ENCODE results near the gene TIMM44.

Gene TIMM44

GRCh38 chr19:7883105-7883504 lies 60.4 kb downstream of the TIMM44 start:
- no peak for DNase-seq (ENCODE audit: low read depth, low spot score)

GRCh38 chr19:7881910-7882309 lies 61.6 kb downstream of the TIMM44 start:
- no peak overlapping the region for H3K4me3 ChIP-seq (ENCODE audit: low read depth, low read length)
- DNase-seq (ENCODE audit: low read depth, low spot score), result no peak
- CTCF ChIA-PET, result interaction anchor here (1.7 to 2.7 kb wide), 2 partner anchors 13 to 62 kb away, joined by 6 to 16 read pairs; partner anchors contain the start of gene TIMM44
- POLR2A ChIA-PET, result interaction anchor here (0.6 kb wide), 1 partner anchor 645 kb away, joined by 3 read pairs; no protein-coding TSS in a partner anchor
- TF ChIP-seq CTCF (IDR thresholded peaks at IDR 0.05; ENCODE audit: insufficient read depth, low read length, missing control alignments), result no peak

More at GRCh38 chr19:7883105-7883504, 60.4 kb downstream of the TIMM44 start:
- no peak overlapping the region for H3K4me3 ChIP-seq (ENCODE audit: low read depth, low read length)
- no peak for TF ChIP-seq CTCF (IDR thresholded peaks at IDR 0.05; ENCODE audit: insufficient read depth, low read length, missing control alignments)
- CTCF ChIA-PET, result interaction anchor here (0.9 to 2.7 kb wide), 3 partner anchors 14 to 19 kb away, joined by 3 to 16 read pairs (median 7); no protein-coding TSS in a partner anchor
- POLR2A ChIA-PET, result no interaction called here

GRCh38 chr19:7879836-7880235 lies 63.6 kb downstream of the TIMM44 start:
- ChIA-PET CTCF (interaction anchor here (3.6 kb wide), 1 partner anchor 11 kb away, joined by 19 read pairs; no protein-coding TSS in a partner anchor), POLR2A (no interaction called here)
- no peak for TF ChIP-seq CTCF (IDR thresholded peaks at IDR 0.05; ENCODE audit: insufficient read depth, low read length, missing control alignments)
- H3K4me3 ChIP-seq (ENCODE audit: low read depth, low read length), result no peak overlapping the region
- no peak for DNase-seq (ENCODE audit: low read depth, low spot score)

- TF ChIP-seq CTCF (IDR thresholded peaks at IDR 0.05; ENCODE audit: insufficient read depth, low read length, missing control alignments), result no peak
- ChIA-PET POLR2A (no interaction called here), CTCF (interaction anchor here (3.6 kb wide), 1 partner anchor 10 kb away, joined by 19 read pairs; no protein-coding TSS in a partner anchor)
- H3K4me3 ChIP-seq (ENCODE audit: low read depth, low read length), result no peak overlapping the region
- no peak for DNase-seq (ENCODE audit: low read depth, low spot score)
These were observed 64.2 kb downstream of the TIMM44 start for GRCh38 chr19:7879111-7879807.

- POLR2A ChIA-PET, result no interaction called here
These were observed 66.1 kb downstream of the TIMM44 start for GRCh38 chr19:7877249-7877836.

More at GRCh38 chr19:7877249-7877836, 66.1 kb downstream of the TIMM44 start:
- no peak for DNase-seq (ENCODE audit: low read depth, low spot score)
- H3K4me3 ChIP-seq (ENCODE audit: low read depth, low read length), result no peak overlapping the region
- no peak for TF ChIP-seq CTCF (IDR thresholded peaks at IDR 0.05; ENCODE audit: insufficient read depth, low read length, missing control alignments)
- CTCF ChIA-PET, result interaction anchor here (0.8 to 3.6 kb wide), 4 partner anchors 8 to 125 kb away, joined by 3 to 19 read pairs (median 4); partner anchors contain the start of gene MAP2K7

All from AG04449 (cell line).